Measurements from ENCODE around the gene DENND4A.

Gene DENND4A

GRCh38 chr15:65777843-65778242 is 14.2 kb downstream of the DENND4A start:
- ChIA-PET POLR2A (interaction anchor here (1.1 kb wide), 1 partner anchor 92 kb away, joined by 3 read pairs; the partner anchor contains the start of gene RAB11A), CTCF (no interaction called here)
- H3K4me3 ChIP-seq (ENCODE audit: low read depth, low read length), result no peak overlapping the region
- no peaks in the 10 kb centered on the region; a peak in 1 of 3 replicates for H3K36me3 ChIP-seq (ENCODE audit: control insufficient read depth in 2 of 2, insufficient read depth in 1 of 2, low read length in 2 of 2)
- H3K4me1 ChIP-seq (ENCODE audit: control insufficient read depth, insufficient read depth, low read length), result peaks cover 14% of the 10 kb centered on the region
- TF ChIP-seq ZNF792 (tag by site-specific recombination; IDR thresholded peaks at IDR 0.05), result no peak
- TF ChIP-seq ZNF514 (tag by site-specific recombination; IDR thresholded peaks at IDR 0.05), result no peak
- TF ChIP-seq ZNF623 (tag by site-specific recombination; IDR thresholded peaks at IDR 0.05), result no peak
- TF ChIP-seq ZNF596 (tag by site-specific recombination; IDR thresholded peaks at IDR 0.05), result no peak
- no peak for TF ChIP-seq ZNF488 (tag by site-specific recombination; IDR thresholded peaks at IDR 0.05)
- H3K9me3 ChIP-seq (ENCODE audit: control insufficient read depth, insufficient read depth, low read depth, low read length), result no peaks in the 10 kb centered on the region
- H3K27ac ChIP-seq (ENCODE audit: extremely low read depth, low read depth, low read length), result no peak overlapping the region

- Histone ChIP-seq H3K9me3 (ENCODE audit: control insufficient read depth, insufficient read depth, low read depth, low read length) (no peaks in the 10 kb centered on the region), H3K36me3 (ENCODE audit: control insufficient read depth in 2 of 2, insufficient read depth in 1 of 2, low read length in 2 of 2) (no peaks in the 10 kb centered on the region; a peak in 1 of 3 replicates), H3K4me1 (ENCODE audit: control insufficient read depth, insufficient read depth, low read length) (peaks cover 11% of the 10 kb centered on the region), H3K4me3 (ENCODE audit: low read depth, low read length) (no peak overlapping the region), H3K27ac (ENCODE audit: extremely low read depth, low read depth, low read length) (no peak overlapping the region)
- ChIA-PET POLR2A (interaction anchor here (0.6 kb wide), 1 partner anchor 10 kb away, joined by 4 read pairs; no protein-coding TSS in a partner anchor), CTCF (no interaction called here)
- no peak for TF ChIP-seq ZNF654 (tag by site-specific recombination; IDR thresholded peaks at IDR 0.05; ENCODE audit: low read depth)
- no peak for TF ChIP-seq ZNF202 (tag by site-specific recombination; IDR thresholded peaks at IDR 0.05; ENCODE audit: borderline replicate concordance)
- TF ChIP-seq ZNF596 (tag by site-specific recombination; IDR thresholded peaks at IDR 0.05), result no peak
- TF ChIP-seq EGR2 (tag by site-specific recombination; IDR thresholded peaks at IDR 0.05; ENCODE audit: low read depth), result no peak
- TF ChIP-seq ZNF777 (tag by site-specific recombination; IDR thresholded peaks at IDR 0.05; ENCODE audit: borderline replicate concordance), result no peak
- no peak for TF ChIP-seq ZNF776 (tag by site-specific recombination; IDR thresholded peaks at IDR 0.05; ENCODE audit: borderline replicate concordance)
- TF ChIP-seq ZNF394 (tag by site-specific recombination; IDR thresholded peaks at IDR 0.05; ENCODE audit: borderline replicate concordance), result no peak
- TF ChIP-seq ZSCAN5A (tag by site-specific recombination; IDR thresholded peaks at IDR 0.05), result no peak
- no peak for TF ChIP-seq MZF1 (tag by site-specific recombination; IDR thresholded peaks at IDR 0.05; ENCODE audit: borderline replicate concordance)
- TF ChIP-seq ZNF704 (tag by site-specific recombination; IDR thresholded peaks at IDR 0.05), result no peak
- no peak for TF ChIP-seq ZNF366 (tag by site-specific recombination; conservative IDR thresholded peaks at IDR 0.05)
- TF ChIP-seq BCL6B (tag by site-specific recombination; IDR thresholded peaks at IDR 0.05), result no peak
Observed at GRCh38 chr15:65777053-65777452, 15.0 kb downstream of the DENND4A start.

Measured in HEK293 (cell line).